Tibial artery (tissue), 4 donors: ENCODE measurements around the gene HBA2.
"Not testable (repeated sequence)": the region's sequence is repeated elsewhere in the genome, so short reads cannot be mapped to it uniquely, and the experiment has no call there.

Experiments
- DNase-seq, 2 donors: peaks; one replicate each; pipeline ENCODE4 v3.0.0-alpha.2; 2019
- H3K27ac ChIP-seq, 2 donors: fragments of 200-600 bp; sonication (generic) in 1 of 2; 1 replicate in 1 of 2; 2 replicates in 1 of 2; pipeline ENCODE4 v1.5.1; 2018 to 2019; ENCODE audit warnings: mild to moderate bottlenecking in 1 of 2
- H3K27me3 ChIP-seq, 2 donors: fragments of 200-600 bp; sonication (generic) in 1 of 2; one replicate each; pipeline versions ENCODE4 v1.5.1 to v1.6.0; 2016 to 2019
- H3K36me3 ChIP-seq, 3 donors: fragments of 200-600 bp; sonication (generic) in 2 of 3; one replicate each; pipeline ENCODE4 v1.5.1; 2016 to 2019; ENCODE audit warnings: mild to moderate bottlenecking in 2 of 3
- H3K4me1 ChIP-seq, 4 donors: fragments of 200-600 bp; sonication (generic) in 2 of 4; 1 replicate in 3 of 4; 2 replicates in 1 of 4; pipeline ENCODE4 v1.5.1; 2016 to 2019
- H3K4me3 ChIP-seq, 2 donors: fragments of 200-600 bp; sonication (generic) in 1 of 2; 1 replicate in 1 of 2; 2 replicates in 1 of 2; pipeline ENCODE4 v1.5.1; 2018 to 2019; ENCODE audit warnings: mild to moderate bottlenecking in 2 of 2
- H3K9me3 ChIP-seq, 3 donors: fragments of 200-600 bp; sonication (generic) in 1 of 3; one replicate each; pipeline ENCODE4 v1.5.1; 2016 to 2019
- CTCF ChIP-seq, 2 experiments: fragments of 200-600 bp in 1 of 2; fragments of 450-650 bp in 1 of 2; IDR thresholded peaks; one replicate each; pipeline ENCODE4 v1.5.1; 2017 to 2019; ENCODE audit warnings: antibody characterized with exemption in 2 of 2, mild to moderate bottlenecking in 1 of 2, moderate library complexity in 1 of 2
- intact Hi-C: fragments of 100-400 bp; cut with DNase I; formaldehyde crosslinking; loops from one replicate; pipeline ENCODE4 v1.15.0; 2023; ENCODE audit warnings: low total_unique reads

Gene HBA2

DNA sequence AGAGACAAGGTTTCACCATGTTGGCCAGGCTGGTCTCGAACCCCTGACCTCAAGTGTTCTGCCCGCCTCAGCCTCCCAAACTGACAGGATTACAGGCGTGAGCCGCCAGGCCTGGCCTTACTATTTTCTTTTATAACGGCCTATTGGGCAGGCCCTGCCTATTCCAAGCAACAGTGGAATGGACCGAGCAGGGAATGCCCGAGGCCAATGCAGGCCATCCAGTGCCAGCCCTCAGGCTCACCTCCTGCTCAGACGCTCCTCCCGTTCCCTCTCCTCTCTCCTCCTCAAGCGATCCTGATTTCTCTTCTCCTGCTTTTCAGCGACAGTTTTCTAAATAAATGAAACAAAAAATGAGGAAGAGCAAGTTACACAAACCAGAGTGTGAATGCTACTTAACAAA, 20.0 kb downstream of the HBA2 start:
- intact Hi-C loops: no loop called here
- H3K4me3 ChIP-seq: no peak overlapping the region
- H3K4me1 ChIP-seq: no peaks in the 10 kb centered on the region
- H3K9me3 ChIP-seq: no peaks in the 10 kb centered on the region
- H3K27me3 ChIP-seq: no peaks in the 10 kb centered on the region
- no peak for TF ChIP-seq CTCF (IDR thresholded peaks at IDR 0.05)
- peaks cover 94 to 99% (median 96%) of the 10 kb centered on the region in 3 donors for H3K36me3 ChIP-seq
- H3K27ac ChIP-seq: no peak overlapping the region
- no peak for DNase-seq

GRCh38 chr16:193441-193840, 20.8 kb downstream of the HBA2 start:
- Histone ChIP-seq H3K4me3 (no peak overlapping the region), H3K9me3 (no peaks in the 10 kb centered on the region), H3K36me3 (peaks cover 96 to 100% (median 98%) of the 10 kb centered on the region in 3 donors), H3K27me3 (no peaks in the 10 kb centered on the region), H3K4me1 (no peaks in the 10 kb centered on the region), H3K27ac (no peak overlapping the region)
- no peak for DNase-seq
- TF ChIP-seq CTCF (IDR thresholded peaks at IDR 0.05): no peak
- intact Hi-C loops: no loop called here

DNA sequence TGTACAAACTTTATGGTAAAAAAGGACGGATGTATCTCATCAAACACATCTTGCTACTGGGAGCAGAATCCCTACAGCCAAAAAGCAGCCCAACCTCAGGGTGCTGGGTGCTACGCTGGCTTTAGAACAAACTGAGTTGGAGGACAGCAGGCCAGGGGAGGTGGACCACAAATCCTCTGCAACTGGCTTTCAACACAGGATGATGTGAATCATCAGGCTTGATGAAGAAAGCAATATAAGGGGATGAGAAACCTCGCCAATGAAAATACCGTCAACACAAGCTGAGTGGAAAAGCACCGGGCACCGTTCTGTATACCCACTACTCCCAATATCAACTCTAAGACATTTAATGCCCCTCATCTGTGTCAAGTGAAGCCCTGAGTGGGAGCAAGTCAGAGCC, 21.8 kb downstream of the HBA2 start:
- Histone ChIP-seq H3K4me3 (no peak overlapping the region), H3K9me3 (no peaks in the 10 kb centered on the region), H3K36me3 (peaks cover 96 to 100% (median 100%) of the 10 kb centered on the region in 3 donors), H3K27ac (no peak overlapping the region), H3K27me3 (no peaks in the 10 kb centered on the region), H3K4me1 (no peaks in the 10 kb centered on the region)
- DNase-seq: no peak
- intact Hi-C loops: no loop called here
- no peak for TF ChIP-seq CTCF (IDR thresholded peaks at IDR 0.05)

- intact Hi-C loops: no loop called here
- Histone ChIP-seq H3K27ac (no peak overlapping the region), H3K36me3 (peaks cover 84 to 97% (median 89%) of the 10 kb centered on the region in 3 donors), H3K4me3 (no peak overlapping the region), H3K4me1 (no peaks in the 10 kb centered on the region), H3K9me3 (no peaks in the 10 kb centered on the region), H3K27me3 (no peaks in the 10 kb centered on the region)
- DNase-seq: no peak
- no peak for TF ChIP-seq CTCF (IDR thresholded peaks at IDR 0.05)
Observed at GRCh38 chr16:200388-200787, 27.7 kb downstream of the HBA2 start.

GRCh38 chr16:203246-203645, 30.6 kb downstream of the HBA2 start:
- Histone ChIP-seq H3K36me3 (peaks cover 77 to 97% (median 86%) of the 10 kb centered on the region in 3 donors), H3K4me1 (no peaks in the 10 kb centered on the region), H3K27ac (no peak overlapping the region), H3K27me3 (no peaks in the 10 kb centered on the region), H3K9me3 (no peaks in the 10 kb centered on the region), H3K4me3 (no peak overlapping the region)
- TF ChIP-seq CTCF (IDR thresholded peaks at IDR 0.05): no peak
- DNase-seq: no peak
- intact Hi-C loops: no loop called here

- H3K27ac ChIP-seq, intact Hi-C loops, H3K4me1 ChIP-seq, H3K4me3 ChIP-seq, DNase-seq, H3K9me3 ChIP-seq, H3K27me3 ChIP-seq: not testable (repeated sequence)
- peaks cover 73 to 97% (median 78%) of the 10 kb centered on the region in 3 donors for H3K36me3 ChIP-seq
Observed at GRCh38 chr16:204046-204445, 31.4 kb downstream of the HBA2 start.

- intact Hi-C loops, H3K9me3 ChIP-seq, DNase-seq, H3K4me1 ChIP-seq, H3K4me3 ChIP-seq, H3K27ac ChIP-seq, H3K27me3 ChIP-seq: not testable (repeated sequence)
- H3K36me3 ChIP-seq: peaks cover 46 to 100% (median 68%) of the 10 kb centered on the region in 3 donors
Observed at GRCh38 chr16:209359-209758, 36.7 kb downstream of the HBA2 start.

DNA sequence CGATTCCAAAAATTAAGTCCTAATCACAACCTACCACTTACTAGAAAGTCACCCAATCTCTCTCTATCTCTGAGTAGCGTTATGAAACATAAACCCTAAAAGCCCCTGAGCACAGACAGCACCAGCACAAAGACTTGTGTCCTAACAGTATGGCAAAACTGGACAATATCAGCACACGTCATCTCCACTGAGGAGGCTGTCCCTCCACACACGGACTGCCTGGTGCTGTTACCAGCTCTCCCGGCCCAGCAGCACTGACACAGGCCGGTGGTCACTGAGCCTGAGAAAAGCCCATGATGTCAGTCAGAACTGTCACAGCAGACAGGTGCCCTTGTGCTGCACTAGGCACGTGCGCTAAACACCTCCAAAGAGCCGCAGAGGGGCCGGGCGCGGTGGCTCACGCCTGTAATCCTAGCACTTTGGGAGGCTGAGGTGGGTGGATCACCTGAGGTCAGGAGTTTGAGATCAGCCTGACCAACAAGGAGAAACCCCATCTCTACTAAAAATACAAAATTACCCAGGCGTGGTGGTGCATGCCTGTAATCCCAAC, 39.0 kb downstream of the HBA2 start:
- DNase-seq, H3K27ac ChIP-seq, H3K27me3 ChIP-seq, intact Hi-C loops, H3K4me1 ChIP-seq, H3K9me3 ChIP-seq, H3K4me3 ChIP-seq: not testable (repeated sequence)
- peaks cover 47 to 100% (median 65%) of the 10 kb centered on the region in 3 donors for H3K36me3 ChIP-seq
